ENCODE data around the gene AUTS2.

GRCh38 chr7:70392256-70392876, 794.1 kb downstream of the AUTS2 start:
- no peak for TF ChIP-seq CTCF (IDR thresholded peaks at IDR 0.05)
- no peak for TF ChIP-seq POLR2AphosphoS5 (IDR thresholded peaks at IDR 0.05; ENCODE audit: insufficient read depth in 1 of 2, low read depth in 1 of 2)

All from vagina (tissue), 2 donors.